DMS79 (cell line): ENCODE data around the gene SNX33.
"Not testable (repeated sequence)": the region's sequence is repeated elsewhere in the genome, so short reads cannot be mapped to it uniquely, and the experiment has no call there.

ENCODE experiments used
- DNase-seq: peaks from one replicate; lab custom pipeline; 2025; lab: John Stamatoyannopoulos, UW

Gene SNX33

GRCh38 chr15:75699961-75700874, 52.5 kb downstream of the SNX33 start:
- DNase-seq, result not testable (repeated sequence)

GRCh38 chr15:75701071-75702003, 53.6 kb downstream of the SNX33 start:
- not testable (repeated sequence) for DNase-seq

GRCh38 chr15:75702436-75702835, 54.7 kb downstream of the SNX33 start:
- no peak for DNase-seq

GRCh38 chr15:75703440-75704262, 55.9 kb downstream of the SNX33 start:
- not testable (repeated sequence) for DNase-seq

GRCh38 chr15:75704263-75704615, 56.5 kb downstream of the SNX33 start:
- DNase-seq, result no peak

- no peak for DNase-seq
Observed at GRCh38 chr15:75704618-75705017, 56.9 kb downstream of the SNX33 start.

GRCh38 chr15:75705375-75705774, 57.7 kb downstream of the SNX33 start:
- not testable (repeated sequence) for DNase-seq

GRCh38 chr15:75705854-75706681, 58.4 kb downstream of the SNX33 start:
- no peak for DNase-seq

GRCh38 chr15:75706682-75706954, 58.9 kb downstream of the SNX33 start:
- no peak for DNase-seq

- not testable (repeated sequence) for DNase-seq
Observed at GRCh38 chr15:75709458-75709857, 61.7 kb downstream of the SNX33 start.

GRCh38 chr15:75710874-75711273, 63.2 kb downstream of the SNX33 start:
- DNase-seq, result not testable (repeated sequence)

- not testable (repeated sequence) for DNase-seq
Observed at GRCh38 chr15:75711495-75711894, 63.8 kb downstream of the SNX33 start.
